ENCODE data around the gene RALGAPA1.

RALGAPA1 gene

GRCh38 chr14:35699791-35700444 is 109.2 kb downstream of the RALGAPA1 start:
- no peak overlapping the region for H3K4me3 ChIP-seq (replicated peaks; ENCODE audit: low read depth, low read length)
- TF ChIP-seq CTCF (IDR thresholded peaks at IDR 0.05; ENCODE audit: low read length, missing control alignments) = no peak
- DNase-seq (ENCODE audit: low read depth) = no peak

GRCh38 chr14:35696575-35696974 is 112.5 kb downstream of the RALGAPA1 start:
- DNase-seq (ENCODE audit: low read depth) = no peak
- no peak for TF ChIP-seq CTCF (IDR thresholded peaks at IDR 0.05; ENCODE audit: low read length, missing control alignments)
- H3K4me3 ChIP-seq (replicated peaks; ENCODE audit: low read depth, low read length) = no peak overlapping the region

- H3K4me3 ChIP-seq (replicated peaks; ENCODE audit: low read depth, low read length) = no peak overlapping the region
- DNase-seq (ENCODE audit: low read depth) = no peak
- TF ChIP-seq CTCF (IDR thresholded peaks at IDR 0.05; ENCODE audit: low read length, missing control alignments) = no peak
Measured at GRCh38 chr14:35696119-35696518, 113.0 kb downstream of the RALGAPA1 start.

GRCh38 chr14:35695647-35696046 is 113.4 kb downstream of the RALGAPA1 start:
- TF ChIP-seq CTCF (IDR thresholded peaks at IDR 0.05; ENCODE audit: low read length, missing control alignments) = no peak
- no peak overlapping the region for H3K4me3 ChIP-seq (replicated peaks; ENCODE audit: low read depth, low read length)
- DNase-seq (ENCODE audit: low read depth) = peak; percentile 2

GRCh38 chr14:35695072-35695471 is 114.0 kb downstream of the RALGAPA1 start:
- DNase-seq (ENCODE audit: low read depth) = no peak
- TF ChIP-seq CTCF (IDR thresholded peaks at IDR 0.05; ENCODE audit: low read length, missing control alignments) = no peak
- H3K4me3 ChIP-seq (replicated peaks; ENCODE audit: low read depth, low read length) = no peak overlapping the region

- TF ChIP-seq CTCF (IDR thresholded peaks at IDR 0.05; ENCODE audit: low read length, missing control alignments) = no peak
- no peak for DNase-seq (ENCODE audit: low read depth)
- no peak overlapping the region for H3K4me3 ChIP-seq (replicated peaks; ENCODE audit: low read depth, low read length)
Measured at GRCh38 chr14:35689000-35689460, 120.1 kb downstream of the RALGAPA1 start.
